HG03064 (cell line): ENCODE measurements around the gene ARHGAP42.

Source experiments
- ATAC-seq: cut with Tn5 transposase; IDR thresholded peaks from one replicate; pipeline ENCODE4 v1.9.1; 2021; ENCODE audit warnings: low read depth; ENCODE audit not compliant: unreplicated experiment

Gene ARHGAP42

DNA sequence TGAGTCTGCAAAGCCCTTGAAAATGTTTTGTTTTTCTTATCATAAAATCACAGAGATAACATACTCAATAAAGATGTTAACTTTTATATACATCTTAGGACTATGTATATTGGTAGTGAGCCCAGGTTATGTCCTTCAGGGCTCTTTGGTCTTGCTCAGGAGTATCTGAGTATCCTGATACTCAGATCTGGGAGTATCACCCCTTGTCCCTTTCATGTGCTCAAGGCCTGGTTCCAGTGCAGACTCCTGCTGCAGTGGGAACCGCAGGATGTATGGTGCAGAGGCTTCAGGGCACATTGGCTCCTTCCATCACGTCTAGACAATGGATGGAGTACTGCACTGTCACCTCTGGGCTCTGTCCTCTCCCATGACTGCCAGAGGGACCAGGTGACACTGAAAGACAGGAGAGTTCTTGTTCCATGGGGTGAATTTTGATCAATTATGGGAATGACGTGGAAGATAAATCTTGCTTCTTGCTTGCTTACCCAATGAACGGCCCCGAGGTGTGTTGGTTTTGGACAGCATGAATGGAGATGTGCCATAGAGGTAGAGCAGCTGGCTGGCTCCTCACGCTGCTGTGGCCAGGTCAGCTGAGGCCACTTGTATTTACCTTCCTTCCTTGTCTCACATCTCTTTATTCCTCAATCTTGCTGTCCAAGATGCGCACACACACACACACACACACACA, 215.5 kb downstream of the ARHGAP42 start:
- ATAC-seq: no peak

DNA sequence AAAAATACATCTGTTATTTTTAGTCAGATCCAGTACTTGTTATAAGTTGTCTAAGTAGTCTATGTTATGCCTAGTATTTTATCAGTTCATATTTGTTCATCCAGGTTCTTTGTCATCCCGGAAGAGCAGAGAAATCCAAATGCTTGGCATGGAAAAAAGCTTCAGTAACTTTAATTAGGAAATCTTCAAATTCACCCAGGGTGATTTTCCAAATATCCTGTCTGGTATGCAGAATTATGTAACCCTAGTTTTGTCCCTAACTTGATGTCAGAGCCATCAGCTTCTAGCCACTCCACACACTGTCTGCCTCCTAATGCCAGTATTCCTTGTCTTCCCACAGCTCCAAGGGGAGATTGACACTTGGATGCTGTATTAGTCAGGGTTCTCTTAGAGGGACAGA, 216.2 kb downstream of the ARHGAP42 start:
- no peak for ATAC-seq

DNA sequence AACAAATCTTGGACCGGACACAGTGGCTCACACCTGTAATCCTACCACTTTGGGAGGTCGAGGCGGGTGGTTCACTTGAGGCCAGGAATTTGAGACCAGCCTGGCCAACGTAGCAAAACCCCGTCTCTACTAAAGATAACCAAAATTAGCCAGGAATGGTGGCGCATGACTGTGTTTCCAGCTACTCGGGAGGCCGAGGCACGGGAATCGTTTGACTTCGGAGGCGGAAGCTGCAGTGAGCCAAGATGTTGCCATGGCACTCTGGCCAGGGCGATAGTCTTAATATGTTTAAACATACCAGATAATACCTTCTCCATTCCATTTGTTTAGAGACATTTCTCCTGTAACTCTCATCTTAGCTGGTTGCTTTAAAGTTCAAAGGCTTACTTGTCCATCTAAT, 218.6 kb downstream of the ARHGAP42 start:
- no peak for ATAC-seq

DNA sequence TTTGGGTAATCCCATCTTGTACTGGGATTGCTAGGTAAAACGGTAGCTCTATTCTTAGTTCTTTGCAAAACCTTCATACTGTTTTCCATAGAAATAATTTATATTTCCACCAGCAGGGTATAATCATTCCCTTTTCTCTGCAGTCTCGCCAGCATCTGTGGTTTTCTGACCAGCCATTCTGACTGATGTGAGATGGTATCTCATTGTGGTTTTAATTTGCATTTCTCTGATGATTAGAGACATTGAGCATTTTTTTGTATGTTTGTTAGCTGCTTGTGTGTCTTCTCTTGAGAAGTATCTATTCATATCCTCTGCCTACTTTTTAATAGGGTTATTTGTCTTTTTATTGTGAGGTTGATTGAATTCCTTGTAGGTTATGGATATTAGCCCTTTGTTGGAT, 221.7 kb downstream of the ARHGAP42 start:
- ATAC-seq: peak; percentile 41

DNA sequence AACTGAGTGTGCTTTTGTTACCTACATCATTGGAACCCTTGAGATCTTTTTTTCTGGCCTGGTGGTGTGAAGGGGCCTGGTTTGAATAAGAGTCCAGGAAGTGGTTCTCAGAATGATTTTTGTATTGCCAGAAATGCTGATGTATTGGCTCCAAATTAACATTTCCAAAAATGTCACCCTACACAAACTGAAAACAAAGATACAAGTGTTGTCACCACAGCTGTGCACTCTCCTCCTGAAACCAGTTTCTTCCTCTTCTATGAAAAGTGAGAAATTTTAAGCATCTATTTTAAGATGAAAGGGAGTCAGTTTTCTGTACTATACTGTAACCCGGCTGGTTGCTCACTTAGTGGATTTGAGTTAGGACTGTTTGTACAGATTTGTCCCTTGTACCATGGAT, 223.7 kb downstream of the ARHGAP42 start:
- ATAC-seq: peak; percentile 94

DNA sequence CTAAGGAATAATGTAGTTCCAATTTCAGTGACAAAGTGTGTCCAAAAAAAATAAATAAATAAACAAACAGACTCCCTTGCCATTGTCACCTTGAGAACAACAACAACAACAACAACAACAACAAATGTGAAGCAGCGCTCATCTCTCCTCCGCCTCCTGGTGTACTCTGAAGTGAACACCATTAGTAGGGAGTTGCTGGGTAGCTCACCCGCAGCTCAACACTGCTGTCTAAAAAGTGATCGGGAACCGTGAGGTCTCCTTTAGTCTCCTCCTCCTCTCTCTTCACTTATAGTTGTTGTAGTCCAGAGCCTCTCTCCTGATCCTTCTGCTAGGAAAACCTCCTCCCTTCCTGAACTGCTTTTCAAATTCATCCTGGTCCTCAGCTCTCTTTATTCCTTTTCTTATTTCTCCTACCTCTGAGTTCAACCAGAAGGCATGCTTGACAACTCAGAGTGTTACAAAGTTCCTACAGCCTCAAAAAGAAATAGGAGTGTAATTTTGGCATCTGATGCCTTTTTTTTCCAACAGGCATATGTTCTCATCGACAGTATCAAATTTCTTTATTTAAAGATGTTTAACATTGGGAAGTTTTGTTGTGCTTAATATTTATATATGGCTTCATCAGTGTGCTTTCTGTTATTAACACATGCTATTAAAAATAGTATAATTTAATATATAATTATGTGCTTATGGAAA, 227.5 kb downstream of the ARHGAP42 start:
- no peak for ATAC-seq

DNA sequence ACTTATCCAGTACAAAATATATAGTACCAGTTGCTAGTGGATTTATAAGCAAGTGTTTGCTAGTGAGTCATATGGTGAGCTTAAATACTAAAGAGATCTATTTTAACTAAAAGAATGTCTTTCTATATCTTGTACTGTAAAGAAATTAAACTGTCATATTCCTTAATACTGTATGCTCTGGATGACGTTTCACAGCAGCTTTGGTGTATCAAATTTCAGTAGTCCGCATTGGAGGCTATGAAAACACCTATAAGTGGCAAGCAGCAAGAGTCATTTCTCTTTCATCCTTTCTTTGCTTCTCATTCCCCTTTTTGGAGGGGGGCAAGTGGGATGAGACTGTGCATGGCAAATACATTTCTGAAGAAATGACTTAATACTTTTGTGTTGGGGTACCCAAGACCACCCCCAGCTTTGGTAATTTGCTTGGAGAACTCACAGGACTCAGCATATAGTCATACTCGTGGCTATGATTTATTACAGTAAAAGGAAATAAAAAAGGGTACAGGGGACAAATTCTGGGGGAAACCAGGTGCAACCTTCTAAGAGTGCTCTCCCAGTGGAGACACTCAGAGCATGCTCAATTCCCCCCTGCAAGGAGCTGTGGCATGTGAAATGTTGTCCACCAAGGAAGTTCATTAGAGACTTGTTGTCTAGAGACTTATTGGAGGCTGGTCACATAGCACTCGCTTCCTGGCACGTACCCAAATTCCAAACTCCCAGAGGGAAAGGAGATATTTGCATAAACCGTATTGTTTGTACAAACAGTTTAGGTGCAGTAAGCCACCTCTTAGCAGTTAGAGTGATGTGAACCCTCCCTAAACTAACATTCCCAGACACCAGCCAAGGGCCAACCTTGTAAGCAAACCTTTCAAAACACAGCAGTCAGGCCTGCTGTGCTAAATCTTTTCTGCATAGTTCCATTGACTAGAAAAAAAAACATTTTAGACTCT, 231.7 kb downstream of the ARHGAP42 start:
- no peak for ATAC-seq

DNA sequence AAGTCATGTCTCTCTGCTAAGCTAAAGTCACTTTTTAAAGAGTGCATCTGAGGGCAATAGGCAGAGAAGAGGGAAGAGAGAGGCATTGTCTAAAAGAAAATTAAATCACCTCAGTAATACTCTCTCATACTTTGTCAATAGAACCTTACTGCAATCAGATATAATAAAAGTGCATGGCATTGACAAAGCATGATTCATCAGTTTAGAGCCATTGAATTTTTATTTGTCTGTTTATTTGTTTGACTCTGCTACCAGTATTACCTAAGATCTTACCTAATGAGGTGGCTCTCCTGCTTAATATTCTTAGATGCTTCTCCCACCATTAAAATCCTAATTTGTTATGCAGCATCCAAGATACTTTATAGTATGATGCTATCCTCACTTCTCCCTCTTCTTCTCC, 233.5 kb downstream of the ARHGAP42 start:
- no peak for ATAC-seq

DNA sequence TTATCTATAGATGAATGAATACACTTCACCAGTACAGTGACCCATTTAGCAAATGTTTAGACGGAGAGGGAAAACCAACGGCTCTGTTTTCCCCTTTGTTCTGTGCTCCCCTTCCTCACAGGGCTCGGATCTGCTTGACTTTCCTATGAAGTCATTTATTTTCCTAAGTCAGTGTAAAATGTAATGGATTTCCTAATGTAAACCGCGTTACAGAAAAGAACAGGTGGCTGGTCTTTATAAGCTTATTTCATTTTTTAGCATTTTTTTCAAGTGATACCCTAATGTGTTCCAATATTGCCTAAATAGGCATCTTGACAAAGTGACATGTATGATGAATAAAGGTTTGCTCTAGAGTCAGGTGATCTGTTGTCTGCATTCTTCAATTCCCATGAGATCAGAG, 235.0 kb downstream of the ARHGAP42 start:
- no peak for ATAC-seq

DNA sequence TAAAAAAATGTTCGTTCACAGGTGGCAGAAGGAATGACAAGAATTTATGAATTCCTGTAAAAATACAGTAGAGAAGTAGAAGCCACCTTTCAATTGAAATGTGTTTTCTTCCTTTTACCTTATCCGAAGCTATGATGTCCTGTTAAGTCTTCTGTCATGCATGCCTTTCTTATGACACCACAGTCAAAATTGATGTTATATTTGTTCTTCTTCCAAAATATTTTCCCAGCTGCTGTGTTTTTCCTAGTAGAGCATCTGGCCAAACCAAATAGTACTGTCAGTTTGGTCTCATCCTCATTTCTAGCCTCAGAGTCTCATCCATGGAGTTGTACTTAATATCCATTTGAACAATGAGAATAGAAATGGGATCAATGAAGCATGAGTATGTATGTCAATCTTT, 236.5 kb downstream of the ARHGAP42 start:
- ATAC-seq: no peak

DNA sequence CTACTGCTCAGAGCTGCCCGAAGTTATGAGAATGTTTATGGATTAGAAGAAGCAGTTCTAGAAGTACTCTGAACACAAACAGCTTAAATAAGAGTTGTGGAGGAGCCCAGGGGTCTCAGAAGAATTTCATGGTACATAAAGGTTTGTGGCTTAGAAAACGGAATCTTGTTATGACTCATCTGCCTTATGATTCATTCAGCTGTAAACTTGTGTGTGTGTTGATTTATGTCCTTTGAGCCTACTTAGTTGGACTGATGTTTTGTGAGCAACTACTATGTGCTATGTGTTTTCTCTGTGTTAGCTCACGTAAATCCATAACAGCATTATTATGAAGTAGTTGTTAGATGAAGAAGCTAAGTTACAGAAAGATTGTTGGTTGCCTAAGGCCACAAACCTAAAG, 238.8 kb downstream of the ARHGAP42 start:
- ATAC-seq: peak; percentile 75

DNA sequence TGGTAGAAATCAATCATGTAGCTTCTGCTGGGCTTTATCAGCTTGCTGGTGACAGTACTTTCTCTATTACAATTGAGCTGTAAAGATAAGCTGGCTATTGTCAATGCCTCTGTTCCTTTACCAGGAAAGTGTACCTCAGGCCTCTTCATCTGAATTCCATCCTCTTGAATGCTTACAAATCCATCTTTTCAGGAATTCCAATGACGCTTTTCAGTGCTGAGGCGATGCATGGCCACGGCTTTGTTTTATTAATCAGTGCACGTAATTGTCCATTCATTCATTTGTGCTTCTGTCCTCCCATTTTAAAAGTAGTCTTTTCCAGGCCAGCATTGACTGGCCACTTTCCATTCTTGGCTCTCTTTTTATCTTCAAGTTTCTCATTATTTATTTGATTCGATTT, 240.5 kb downstream of the ARHGAP42 start:
- ATAC-seq: no peak

DNA sequence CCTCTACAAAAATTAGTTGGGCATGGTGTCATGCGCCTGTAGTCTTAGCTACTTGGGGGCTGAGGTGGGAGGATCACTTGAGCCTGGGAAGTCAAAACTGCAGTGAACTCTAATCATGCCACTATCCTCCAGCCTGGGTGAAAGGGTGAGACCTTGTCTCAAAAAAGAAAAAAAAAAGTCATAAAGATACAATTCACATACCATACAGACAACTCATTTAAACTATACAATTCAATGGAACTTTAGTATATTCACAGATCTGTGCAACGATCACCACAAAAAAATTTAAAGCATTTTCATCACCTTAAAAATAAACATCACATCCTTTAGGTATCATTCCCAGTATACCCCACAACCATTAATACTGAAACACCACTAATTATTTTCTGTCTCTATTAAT, 241.3 kb downstream of the ARHGAP42 start:
- ATAC-seq: no peak

DNA sequence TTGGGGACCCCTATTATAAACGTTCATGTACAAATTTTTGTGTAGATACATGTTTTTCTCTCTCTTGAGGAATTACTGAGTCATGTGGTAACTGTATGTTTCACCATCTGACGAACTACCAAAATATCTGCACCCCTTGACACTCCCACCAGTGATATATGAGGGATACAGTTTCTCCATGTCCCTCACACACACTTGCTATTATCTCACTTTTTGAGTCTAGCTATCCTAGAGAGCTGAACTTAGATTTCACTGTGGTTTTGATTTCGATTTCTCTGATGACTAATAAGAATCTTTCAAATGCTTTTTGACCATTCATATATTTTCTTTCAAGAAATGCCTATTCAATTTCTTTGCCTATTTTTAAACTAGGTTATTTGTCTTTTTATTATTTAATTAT, 242.3 kb downstream of the ARHGAP42 start:
- ATAC-seq: peak; percentile 56

DNA sequence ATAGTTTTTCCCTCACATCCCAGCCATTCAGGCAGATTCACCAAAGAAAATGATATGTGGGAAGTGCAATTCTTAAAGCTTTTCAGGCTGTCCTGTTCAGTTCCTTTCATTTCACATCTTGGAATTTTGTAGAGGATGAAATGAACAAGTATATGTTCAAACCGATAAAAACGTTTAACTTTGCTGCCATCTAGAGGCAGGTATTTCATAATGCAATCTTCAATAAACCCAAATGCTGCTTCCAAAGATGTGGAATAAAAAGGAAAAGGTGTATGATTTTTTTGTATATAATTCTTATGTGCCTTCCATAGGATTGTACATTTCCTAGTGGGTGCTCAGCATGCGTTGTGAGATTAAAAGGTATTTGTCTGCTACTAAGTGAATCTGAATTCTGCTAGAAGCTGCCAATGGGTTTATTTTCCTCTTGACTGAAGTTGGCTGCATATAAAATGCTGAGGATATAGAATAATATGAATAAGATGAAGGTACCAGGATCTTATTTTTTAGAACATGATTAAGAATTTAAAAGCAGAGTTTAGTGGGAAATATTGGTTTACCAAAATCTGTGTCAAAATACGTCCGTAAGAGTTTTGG, 243.2 kb downstream of the ARHGAP42 start:
- no peak for ATAC-seq

DNA sequence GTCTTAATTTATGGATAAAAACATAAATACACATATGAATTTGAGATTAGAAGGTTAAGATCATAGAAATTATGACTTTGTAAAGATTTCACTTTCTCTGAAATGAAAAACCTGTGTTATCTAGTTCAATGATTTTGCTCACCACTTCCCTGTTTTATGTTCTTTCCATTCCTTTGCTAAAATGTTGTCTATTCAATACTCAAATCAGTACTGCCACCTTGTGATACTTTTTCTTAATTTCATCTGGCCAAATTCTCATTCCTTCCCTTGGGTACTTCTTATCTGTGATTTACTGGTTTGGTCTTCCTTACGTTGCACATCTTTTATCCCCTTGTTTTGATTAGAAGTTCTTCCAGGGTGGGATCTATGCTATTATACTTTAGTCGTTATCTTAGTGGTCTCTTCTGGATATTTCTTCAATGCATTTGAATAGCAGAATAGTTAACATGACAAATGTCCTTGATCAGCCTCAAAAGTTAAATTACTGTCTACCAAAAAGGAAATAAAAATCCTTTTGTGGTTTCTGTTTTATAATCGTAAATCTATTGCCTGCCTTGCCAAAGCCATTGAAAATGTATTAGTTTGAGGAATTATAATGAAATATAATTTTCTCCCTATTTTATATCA, 245.5 kb downstream of the ARHGAP42 start:
- no peak for ATAC-seq

DNA sequence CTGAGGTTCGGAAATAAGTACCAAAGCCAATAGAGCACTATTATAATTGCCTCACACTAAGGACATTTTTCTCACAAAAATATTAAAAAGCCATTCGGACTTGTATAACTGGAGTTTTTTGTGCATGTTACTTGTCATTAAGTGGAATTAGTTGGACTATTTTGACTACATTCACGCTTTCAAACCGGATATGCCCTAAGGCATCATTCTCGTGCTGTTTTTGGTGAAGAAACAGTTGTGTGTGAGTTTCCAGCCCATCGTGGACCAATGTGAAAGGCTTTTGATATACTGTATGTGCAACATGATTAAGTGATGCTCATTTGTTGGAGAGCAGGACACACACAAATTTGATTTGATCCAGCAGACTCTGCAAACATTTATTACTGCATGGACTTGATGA, 249.7 kb downstream of the ARHGAP42 start:
- ATAC-seq: no peak

DNA sequence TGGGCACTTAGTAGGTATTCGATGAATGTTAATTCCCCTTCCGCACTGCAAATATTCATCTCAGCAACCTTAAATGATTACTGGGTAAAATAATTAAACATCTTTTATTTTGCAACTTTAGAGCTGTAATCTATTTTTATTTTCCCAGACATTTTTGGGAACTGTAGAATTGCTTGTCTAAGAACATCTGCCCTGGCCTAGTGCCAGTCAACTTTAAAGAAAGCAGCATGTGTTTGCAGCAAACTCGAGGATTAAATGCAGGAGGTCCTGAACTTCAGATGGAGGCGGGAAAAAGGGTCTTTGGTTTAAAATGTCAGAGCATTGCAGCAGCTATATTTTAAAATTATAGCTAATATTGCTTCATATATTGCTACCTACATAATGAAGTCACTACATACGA, 252.5 kb downstream of the ARHGAP42 start:
- ATAC-seq: no peak

DNA sequence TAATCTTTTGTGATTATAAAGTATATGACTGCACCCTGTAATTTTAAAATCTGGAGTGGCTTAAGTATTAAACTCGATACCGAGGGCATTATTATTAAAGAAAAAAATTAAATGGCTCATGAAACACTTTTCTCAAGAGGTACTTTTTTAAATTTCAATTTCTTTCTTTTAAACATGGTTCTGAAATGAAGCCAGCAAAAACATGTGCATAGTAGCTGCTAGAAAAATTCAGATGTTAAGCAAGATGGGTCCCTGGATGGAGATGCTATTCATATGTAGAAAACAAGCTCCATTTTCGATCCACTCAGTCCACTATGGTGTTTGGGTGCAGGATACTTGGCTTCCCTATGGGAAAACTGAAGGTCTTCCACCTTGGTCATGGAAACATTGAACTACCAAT, 253.0 kb downstream of the ARHGAP42 start:
- ATAC-seq: no peak

DNA sequence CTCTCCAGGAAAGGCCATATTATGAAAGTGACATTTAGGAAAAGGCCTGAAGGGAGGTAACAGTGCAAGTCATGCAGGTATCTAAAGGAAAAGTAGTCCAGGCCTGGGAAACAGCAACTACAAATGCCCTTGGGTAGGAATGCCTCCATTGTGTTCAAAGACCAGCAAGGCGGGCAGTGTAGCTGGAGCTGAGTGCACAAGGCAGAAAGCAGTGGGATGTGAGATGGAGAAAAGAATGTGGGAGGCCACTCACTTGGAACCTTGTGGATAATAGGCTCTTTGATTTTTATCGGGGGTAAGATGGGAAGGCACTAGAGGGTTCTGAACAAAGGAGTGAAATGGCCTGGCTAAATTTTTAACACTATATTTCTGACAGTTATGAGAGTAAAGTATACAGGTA, 253.9 kb downstream of the ARHGAP42 start:
- no peak for ATAC-seq

DNA sequence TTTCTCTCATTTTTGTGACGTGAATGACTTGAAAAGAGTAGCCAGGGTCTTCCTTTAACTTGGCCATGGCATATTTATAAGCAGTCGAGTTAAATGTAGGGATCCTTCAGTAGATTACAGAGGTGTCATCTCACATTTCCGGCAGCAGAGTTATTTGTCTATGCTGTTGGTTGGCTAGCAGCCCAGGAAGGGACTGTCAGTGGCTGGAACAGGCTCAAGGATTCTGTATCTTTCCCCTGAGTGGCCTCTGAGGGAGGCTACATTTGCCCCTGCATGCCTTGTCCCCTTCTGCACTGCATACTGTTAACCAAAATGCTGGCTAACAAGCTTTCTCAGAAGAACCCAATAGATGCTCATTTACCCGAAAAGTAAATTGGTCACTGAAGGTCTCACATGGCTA, 254.9 kb downstream of the ARHGAP42 start:
- ATAC-seq: no peak
